Mucosa of stomach (tissue), 1 donor: ENCODE measurements around the gene SERPINB10.
A peak's percentile ranks its signal among the peaks of the same experiment; 100 is the strongest.

Experiments used
- H3K27me3 ChIP-seq: one replicate; pipeline ENCODE4 v1.7.0; 2013; ENCODE audit warnings: mild to moderate bottlenecking, low read length; ENCODE audit not compliant: control insufficient read depth, insufficient read depth
- H3K36me3 ChIP-seq: one replicate; pipeline ENCODE4 v1.7.0; 2013; ENCODE audit warnings: low read length; ENCODE audit not compliant: control insufficient read depth, insufficient read depth
- H3K4me1 ChIP-seq: one replicate; pipeline ENCODE4 v1.7.0; 2013; ENCODE audit warnings: mild to moderate bottlenecking, low read length; ENCODE audit not compliant: control insufficient read depth, insufficient read depth
- H3K4me3 ChIP-seq: one replicate; pipeline ENCODE4 v1.7.0; 2013; ENCODE audit warnings: low read length
- H3K9ac ChIP-seq: one replicate; pipeline ENCODE4 v1.7.0; 2013; ENCODE audit warnings: mild to moderate bottlenecking, low read length, moderate library complexity
- H3K9me3 ChIP-seq: one replicate; pipeline ENCODE4 v1.7.0; 2013; ENCODE audit warnings: mild to moderate bottlenecking, low read length, moderate library complexity; ENCODE audit not compliant: control insufficient read depth
- donor health status: Pancreatic carcinoma.

Gene SERPINB10

DNA sequence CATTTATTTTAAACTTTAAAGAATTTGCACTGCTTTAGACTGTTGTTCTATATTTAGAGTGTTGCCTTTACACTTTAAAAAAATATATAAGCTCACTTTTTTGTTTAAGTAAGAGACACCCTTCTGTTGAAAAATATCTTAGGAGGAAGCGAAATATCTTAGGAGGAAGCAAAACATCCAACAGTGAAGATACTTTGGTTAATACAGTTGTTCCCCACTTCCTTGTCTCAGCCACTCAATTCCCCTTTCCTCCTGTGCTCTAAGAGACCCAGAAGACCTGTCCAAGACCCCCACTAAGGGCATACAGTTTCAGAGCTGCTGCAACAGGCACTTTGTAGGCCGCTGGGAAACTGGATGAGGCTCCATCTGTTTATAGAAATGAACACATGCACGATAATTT lies 67.9 kb downstream of the SERPINB10 start:
- H3K4me1 ChIP-seq: peaks cover 8% of the 10 kb centered on the region
- no peaks in the 10 kb centered on the region for H3K9me3 ChIP-seq
- H3K36me3 ChIP-seq: no peaks in the 10 kb centered on the region
- H3K27me3 ChIP-seq: no peaks in the 10 kb centered on the region
- no peak overlapping the region for H3K4me3 ChIP-seq
- H3K9ac ChIP-seq: no peak overlapping the region

DNA sequence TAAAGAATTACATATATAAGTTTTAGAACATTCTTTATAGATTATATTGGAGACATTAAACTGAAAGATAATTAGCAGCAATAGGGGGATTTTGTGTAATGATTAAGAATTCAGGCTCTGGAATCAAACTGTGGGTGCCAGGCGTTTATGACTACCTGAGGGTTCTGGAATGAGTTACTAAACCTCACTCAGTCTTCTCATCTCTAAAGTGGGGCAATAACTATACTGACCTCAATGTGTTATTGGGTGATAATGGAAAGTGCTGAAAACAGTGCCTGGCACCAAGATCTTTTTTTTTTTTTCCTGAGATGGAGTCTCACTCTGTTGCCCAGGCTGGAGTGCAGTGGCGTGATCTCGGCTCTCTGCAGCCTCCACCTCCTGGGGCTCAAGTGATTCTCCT lies 69.3 kb downstream of the SERPINB10 start:
- H3K27me3 ChIP-seq: no peaks in the 10 kb centered on the region
- no peak overlapping the region for H3K9ac ChIP-seq
- no peak overlapping the region for H3K4me3 ChIP-seq
- H3K36me3 ChIP-seq: no peaks in the 10 kb centered on the region
- no peaks in the 10 kb centered on the region for H3K4me1 ChIP-seq
- H3K9me3 ChIP-seq: no peaks in the 10 kb centered on the region

DNA sequence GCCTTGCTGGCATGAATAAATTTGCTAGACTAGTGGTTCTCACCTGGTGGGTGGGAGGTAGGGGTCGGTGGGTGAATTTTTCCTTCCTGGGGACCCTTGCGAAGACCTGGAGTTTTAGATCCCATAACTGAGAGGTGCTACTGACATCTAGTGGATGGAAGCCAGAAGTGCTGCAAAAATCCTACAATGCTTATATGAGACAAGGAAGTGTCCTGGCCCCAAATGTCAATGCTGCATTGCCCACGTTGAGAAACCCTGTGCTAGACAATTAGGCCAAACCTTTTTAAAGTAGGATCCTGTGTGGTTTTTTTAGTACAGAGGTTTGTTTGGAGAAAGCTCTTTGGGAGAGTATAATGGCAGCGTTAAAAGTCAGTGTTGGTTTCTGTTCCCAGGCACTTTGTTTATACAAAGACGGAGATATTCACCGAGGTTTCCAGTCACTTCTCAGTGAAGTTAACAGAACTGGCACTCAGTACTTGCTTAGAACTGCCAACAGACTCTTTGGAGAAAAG lies 71.7 kb downstream of the SERPINB10 start:
- H3K4me3 ChIP-seq: no peak overlapping the region
- H3K9me3 ChIP-seq: no peaks in the 10 kb centered on the region
- H3K27me3 ChIP-seq: no peaks in the 10 kb centered on the region
- H3K9ac ChIP-seq: peak overlapping the region; percentile 12
- no peaks in the 10 kb centered on the region for H3K36me3 ChIP-seq
- no peaks in the 10 kb centered on the region for H3K4me1 ChIP-seq

DNA sequence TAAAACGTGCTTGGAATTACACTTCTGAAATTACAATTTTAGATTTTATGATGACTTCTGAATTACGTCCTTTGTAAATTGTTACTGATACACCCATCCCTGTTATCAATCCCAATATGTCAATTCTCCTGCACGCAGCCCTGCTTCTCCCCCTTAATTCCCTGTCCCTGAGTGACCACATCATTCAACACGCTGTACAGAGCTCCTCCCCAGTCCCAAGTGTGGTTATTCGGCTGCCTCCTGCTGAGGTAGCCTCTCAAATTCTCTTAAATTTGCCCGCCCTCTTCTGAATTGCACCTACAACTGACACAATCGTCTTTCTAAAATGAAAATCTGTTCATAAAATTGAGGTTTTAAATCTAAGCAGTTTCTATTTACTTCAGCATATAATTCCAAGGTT lies 72.3 kb downstream of the SERPINB10 start:
- Histone ChIP-seq H3K27me3 (no peaks in the 10 kb centered on the region), H3K4me1 (no peaks in the 10 kb centered on the region), H3K9ac (no peak overlapping the region), H3K4me3 (no peak overlapping the region), H3K36me3 (no peaks in the 10 kb centered on the region), H3K9me3 (no peaks in the 10 kb centered on the region)

DNA sequence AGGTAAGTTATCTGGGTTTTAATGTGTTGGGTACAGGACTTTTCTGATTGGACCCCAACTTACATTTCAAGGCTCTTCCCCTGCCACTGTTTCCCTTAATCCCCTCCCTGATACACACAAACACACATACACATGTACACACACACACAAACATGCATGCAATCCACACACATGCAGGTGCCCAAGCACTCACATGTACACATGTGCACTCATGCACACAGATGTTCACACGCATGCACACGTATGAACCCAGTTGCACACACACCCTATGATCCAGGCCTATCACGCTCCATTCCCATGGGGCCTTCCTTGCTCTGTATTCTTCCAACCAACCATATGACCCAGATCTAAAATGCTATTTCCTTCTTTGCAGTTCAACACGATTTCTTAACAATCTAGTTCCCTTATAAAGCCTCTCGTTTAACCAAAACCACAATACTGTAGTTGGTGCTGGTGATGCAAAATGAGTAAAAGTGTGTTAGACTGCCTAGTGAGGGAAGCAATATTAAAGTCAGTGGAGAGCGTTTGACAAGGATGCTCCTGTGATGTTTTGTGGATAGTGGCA lies 73.2 kb downstream of the SERPINB10 start:
- H3K9ac ChIP-seq: no peak overlapping the region
- H3K36me3 ChIP-seq: no peaks in the 10 kb centered on the region
- no peaks in the 10 kb centered on the region for H3K27me3 ChIP-seq
- no peaks in the 10 kb centered on the region for H3K9me3 ChIP-seq
- H3K4me1 ChIP-seq: no peaks in the 10 kb centered on the region
- no peak overlapping the region for H3K4me3 ChIP-seq

DNA sequence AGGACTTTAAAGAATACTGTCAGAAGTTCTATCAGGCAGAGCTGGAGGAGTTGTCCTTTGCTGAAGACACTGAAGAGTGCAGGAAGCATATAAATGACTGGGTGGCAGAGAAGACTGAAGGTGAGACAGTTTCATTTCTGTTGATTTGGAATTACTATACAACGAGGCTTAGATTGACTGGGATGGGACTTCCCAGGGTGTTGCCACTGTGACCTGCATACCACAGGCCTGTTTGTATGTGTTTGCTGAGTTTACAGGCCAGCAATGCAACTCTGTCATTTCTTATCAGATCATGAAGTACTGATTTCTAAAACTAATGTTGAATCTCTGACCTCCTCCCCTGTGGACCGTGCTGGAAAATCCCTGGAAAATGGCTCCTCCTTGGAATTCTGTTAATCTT lies 74.0 kb downstream of the SERPINB10 start:
- no peaks in the 10 kb centered on the region for H3K36me3 ChIP-seq

DNA sequence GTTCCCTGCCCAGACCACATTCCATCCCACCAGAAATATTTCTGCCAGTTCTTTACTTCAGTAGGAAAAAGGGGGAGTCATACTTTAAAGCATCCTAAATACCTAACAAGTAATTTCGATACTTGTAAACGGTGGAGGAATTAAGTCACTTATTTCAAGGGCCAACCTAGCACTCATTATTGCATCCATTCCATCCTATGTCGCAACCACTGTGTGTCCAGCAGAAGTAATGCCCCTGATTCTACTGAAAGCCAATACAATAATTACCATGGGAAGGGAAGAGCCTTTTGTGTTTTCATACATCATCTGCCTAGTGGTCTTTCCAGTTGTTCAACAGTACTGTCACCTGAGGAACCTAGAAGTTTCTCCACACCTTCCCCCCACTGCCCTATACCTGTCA lies 74.6 kb downstream of the SERPINB10 start:
- Histone ChIP-seq H3K9me3 (no peaks in the 10 kb centered on the region), H3K9ac (no peak overlapping the region), H3K4me3 (no peak overlapping the region), H3K4me1 (no peaks in the 10 kb centered on the region), H3K36me3 (no peaks in the 10 kb centered on the region), H3K27me3 (no peaks in the 10 kb centered on the region)

More for the DNA sequence above, 74.0 kb downstream of the SERPINB10 start:
- no peaks in the 10 kb centered on the region for H3K27me3 ChIP-seq
- H3K9me3 ChIP-seq: no peaks in the 10 kb centered on the region
- H3K4me3 ChIP-seq: no peak overlapping the region
- H3K4me1 ChIP-seq: no peaks in the 10 kb centered on the region
- H3K9ac ChIP-seq: no peak overlapping the region
